ENCODE measurements around the gene SFSWAP.

SFSWAP gene

DNA sequence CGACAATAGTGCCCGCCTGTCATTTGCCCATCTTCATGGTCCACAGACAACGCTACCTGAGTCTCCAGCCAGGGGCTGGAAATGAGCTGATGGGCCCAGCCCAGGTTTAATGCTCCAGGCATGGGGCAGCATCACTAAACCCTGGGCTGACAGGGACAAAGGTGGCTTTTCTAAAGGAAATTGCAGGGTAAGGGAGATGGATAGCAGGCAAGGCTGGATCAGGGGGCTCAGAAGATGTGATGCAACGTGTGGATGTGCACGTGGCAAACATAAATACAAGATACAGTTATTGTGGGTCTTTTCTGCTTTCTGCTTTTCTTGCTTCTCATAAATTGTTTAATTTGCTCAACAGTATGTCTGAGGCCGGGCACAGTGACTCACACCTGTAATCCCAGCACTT lies 113.6 kb downstream of the SFSWAP start:
- no peak for DNase-seq

DNA sequence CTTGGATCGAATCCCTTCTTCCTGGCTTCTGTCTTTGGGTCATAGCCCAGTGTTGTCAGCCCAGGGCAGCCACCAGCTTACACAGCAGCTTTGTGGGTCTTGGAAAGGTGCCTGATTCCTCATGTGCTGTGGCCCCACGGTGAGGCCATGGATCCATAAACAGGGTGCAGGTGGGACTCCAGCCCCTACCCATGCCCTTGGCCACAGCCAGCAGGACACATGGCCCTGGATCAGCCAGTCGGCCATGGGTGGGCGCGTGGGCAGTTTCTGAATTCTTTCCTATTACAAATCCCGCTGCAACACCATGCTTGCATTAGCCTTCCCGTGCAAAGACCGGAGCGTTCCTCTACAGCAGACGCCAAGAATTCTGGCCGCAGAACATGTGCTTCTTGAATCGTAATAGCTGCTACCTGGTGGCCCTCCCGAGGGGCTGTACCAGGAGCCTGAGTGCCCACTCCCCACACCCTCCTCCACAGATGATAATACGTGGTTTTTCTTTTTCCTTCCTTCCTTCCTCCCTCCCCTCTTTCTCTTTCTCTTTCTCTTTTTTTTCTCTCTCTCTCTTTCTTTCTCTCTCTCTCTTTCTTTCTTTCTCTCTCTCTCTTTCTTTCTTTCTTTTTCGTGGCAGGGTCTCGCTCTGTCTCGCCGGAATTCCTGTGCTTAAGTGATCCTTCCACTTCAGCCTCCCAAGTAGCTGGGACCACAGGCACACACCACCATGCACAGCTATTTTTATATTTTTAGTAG lies 114.4 kb downstream of the SFSWAP start:
- no peak for DNase-seq

DNA sequence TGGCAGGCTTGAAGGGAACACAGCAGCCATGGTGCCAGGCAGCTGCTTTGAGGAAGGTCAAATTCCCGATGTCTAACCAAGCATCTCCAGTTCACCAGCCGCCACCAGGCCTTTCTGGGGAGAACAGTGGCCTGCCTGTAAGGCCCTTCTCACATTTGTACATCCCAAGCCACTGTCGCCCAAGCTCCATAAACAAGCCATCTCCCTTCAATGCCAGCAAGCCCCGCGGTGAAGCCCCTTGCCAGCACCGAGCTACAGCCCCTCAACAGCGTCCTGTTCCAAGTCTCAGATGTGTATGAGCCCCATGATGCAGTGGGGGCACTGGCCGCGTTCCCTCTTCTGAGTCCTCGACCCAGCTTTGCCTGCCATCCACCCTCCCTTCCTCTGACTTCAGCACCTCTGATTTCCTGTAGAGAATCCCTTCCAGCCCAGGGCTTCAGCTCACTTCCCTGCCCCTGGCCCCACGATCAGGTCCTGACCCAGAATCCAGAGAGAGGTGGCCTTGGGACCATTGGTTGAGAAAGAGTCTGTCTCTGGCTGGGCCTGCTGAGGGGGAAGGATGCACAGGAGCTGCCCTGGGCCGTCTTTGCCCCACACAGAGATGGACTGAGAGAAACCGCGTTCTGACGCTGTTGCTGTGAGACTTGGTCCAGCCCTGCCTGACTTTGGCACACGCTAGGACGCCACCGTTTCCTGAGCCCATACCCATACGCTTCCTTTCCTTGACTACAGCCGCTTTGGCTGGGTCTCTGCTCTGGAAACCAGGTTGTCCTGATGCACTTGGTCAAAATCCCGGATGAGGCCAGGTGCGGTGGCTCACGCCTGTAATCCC lies 115.4 kb downstream of the SFSWAP start:
- DNase-seq = no peak

DNA sequence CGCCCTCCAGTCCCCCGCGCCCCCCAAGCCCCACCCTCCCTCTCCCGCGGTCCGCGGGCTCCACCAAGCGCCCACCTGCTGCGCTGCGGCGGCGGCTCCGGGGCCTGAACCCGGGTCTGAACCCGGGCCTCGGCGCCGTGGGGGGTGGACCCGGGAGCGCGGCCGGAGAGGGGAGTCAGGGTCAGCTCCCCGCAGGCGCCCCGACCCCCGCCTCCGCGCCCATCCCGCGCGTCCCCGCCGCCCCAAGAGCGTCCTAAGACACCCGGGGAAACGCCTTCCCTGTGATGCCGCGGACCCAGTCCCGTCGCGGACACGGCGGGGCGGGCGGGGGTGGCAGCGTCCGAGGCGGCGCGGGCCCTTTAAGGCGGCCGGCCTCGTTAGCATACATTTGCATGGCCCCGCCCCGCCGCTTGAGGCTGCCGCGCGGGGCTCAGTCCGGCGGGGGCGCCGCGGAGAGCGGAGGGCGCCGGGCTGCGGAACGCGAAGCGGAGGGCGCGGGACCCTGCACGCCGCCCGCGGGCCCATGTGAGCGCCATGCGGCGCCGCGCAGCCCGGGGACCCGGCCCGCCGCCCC lies 117.2 kb downstream of the SFSWAP start, which contains the start of gene MMP17:
Gene MMP17 (plus strand): TSS at position 433 of the 574 bp plus-strand sequence. CDS start 102 bp downstream, at position 535.
- DNase-seq = no peak

DNA sequence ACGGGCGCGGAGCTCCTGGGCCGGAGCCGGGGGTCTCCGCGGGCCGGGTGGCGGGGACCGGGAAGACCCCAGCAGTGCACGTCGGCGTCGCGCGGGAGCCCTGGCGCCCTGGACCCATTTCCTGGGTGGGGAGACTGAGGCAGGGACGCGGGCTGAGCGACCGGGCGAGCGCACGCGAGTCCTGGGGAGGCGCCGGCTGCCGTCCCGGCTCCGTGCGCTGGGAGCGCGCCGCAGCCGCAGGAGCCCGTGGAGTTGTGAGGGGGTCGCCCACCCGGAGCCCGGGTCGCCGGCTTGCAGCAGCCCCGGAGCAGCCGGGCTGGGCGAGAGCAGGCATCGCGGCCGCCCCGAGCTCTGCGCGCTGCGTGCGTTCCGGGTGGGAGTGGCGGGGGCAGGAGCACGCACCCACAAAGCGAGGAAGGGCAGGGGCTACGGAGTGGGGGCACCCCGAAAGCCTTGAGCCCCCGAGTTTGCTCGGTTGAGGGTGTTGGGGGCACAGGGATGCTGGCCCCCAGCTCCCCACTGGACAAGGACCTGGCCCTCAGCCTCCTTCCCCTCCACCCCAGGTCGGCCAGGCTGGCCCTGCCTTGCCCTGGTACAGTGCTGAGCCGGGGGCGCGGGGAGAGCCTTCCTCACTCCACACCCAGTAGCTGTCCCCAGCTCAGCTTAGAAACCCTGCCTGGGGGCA lies 117.9 kb downstream of the SFSWAP start:
- no peak for DNase-seq

DNA sequence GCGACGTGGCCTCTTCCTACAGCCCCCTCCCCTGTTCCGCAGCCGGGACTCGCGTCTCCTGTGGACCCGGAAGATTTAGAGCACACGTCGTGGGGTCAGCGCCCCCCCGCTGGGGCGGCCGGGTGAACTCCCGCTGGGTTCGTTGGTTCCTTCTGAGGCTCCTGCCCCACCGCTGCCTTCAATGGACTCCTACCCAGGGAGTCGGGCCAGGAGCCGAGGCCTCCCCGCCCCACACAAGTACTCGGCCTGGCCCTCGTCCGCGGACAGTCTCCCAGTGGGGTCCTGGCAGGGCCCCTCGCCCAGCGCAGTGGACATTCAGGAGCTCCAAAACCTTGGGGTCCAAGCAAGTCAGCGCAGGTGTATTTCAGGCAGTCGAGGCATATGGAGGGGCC lies 118.5 kb downstream of the SFSWAP start:
- no peak for DNase-seq

DNA sequence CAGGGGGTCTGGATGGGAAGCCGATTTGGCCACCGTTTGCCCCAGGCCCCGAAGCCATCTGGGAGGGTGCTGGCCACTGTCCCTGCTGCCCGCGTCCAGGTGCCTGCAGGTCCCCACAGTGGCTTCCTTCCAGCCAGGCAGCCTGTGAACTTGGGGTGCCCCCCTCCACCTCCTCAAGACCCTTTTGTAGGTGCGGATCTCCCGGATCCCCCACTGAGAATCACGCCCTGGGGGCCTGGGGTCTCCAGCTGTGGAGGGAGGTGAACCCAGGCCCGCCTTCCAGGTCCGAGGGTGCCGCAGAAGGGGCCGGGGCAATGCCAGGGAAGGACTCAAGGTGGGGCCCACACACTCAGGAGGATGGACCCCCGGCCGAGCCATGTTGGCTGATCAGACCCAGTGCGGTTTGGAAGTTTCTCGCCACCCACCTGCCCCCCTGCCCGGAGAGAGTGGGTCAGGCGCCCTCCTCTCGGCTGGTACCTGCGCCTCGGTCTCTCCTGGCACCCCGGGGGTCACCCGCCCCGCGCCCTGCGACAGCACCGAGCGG lies 119.0 kb downstream of the SFSWAP start:
- no peak for DNase-seq

DNA sequence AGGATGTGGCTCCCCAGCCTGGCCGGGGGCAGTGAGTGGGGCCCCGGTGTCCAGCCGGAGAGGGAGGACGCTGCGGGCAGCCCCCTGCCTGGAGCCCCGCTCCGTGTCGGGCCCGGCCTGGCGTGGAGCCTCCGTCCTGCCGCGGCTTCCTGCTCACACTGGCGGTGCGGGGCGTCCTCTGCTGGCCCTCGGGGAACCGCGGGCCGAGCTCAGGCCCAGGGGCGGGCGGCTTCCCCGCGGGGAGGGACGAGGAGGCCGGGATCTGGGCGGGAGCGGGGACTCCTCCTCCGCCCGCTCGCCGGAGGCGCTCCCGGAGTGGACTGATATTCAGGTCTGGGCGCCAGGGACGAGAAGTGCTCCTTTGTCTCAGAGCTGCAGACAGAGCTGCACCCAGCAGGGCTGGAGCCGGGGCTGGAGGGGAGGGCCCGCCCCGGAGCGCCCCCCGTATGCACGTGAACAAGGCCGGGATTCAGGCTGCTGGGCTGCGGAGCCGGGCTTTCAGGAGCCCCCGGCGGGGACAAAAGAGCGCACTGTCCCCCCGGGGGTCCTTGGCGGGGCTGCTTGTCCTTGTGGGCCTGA lies 119.5 kb downstream of the SFSWAP start:
- DNase-seq = peak; percentile 33

DNA sequence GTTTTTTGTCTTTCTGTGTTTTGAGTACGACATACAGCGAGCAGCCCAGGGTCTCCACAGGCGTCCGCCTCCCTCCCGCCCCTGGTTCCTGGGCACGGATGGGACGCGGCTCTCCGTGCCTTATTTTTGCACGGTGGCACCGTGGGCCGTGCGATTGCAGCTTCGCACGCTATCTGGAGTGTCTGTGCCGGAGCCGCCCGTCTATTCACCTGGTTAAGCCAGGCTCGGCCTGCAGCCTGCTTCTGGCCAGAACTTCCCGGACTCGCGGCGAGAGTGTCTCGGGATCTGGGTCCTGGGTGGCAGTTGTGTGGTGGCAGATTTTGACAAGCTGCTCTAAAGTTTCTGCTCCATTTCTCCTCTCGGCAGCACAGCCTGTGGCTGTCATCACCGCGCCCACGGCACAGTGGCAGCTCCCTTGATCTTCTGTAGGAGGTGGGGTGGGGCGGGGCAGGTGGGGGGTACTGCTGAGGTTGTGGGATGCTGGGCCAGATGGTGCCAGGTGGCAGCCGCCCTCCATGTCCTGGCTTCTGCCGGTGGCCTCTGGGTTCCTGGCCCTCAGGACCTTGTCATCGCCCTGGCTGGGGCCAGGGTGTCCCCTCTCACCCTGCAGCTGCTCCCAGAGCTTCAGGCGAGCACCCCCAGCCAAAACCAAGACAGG lies 120.2 kb downstream of the SFSWAP start:
- DNase-seq = no peak

DNA sequence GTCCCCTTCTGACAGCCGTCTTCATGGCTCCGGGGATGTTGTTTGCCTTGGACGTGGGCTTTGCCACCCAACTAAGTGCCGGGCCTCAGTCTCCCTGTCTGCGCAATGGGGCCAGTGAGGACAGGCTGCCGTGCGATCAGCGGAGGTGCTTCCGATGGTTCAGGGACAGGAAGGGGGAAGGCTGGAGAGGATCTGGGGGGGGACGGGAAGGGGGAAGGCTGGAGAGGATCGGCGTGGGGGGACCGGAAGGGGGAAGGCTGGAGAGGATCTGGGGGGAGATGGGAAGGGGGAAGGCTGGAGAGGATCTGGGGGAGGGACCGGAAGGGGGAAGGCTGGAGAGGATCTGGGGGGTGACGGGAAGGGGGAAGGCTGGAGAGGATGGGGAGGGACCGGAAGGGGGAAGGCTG lies 120.7 kb downstream of the SFSWAP start:
- no peak for DNase-seq

DNA sequence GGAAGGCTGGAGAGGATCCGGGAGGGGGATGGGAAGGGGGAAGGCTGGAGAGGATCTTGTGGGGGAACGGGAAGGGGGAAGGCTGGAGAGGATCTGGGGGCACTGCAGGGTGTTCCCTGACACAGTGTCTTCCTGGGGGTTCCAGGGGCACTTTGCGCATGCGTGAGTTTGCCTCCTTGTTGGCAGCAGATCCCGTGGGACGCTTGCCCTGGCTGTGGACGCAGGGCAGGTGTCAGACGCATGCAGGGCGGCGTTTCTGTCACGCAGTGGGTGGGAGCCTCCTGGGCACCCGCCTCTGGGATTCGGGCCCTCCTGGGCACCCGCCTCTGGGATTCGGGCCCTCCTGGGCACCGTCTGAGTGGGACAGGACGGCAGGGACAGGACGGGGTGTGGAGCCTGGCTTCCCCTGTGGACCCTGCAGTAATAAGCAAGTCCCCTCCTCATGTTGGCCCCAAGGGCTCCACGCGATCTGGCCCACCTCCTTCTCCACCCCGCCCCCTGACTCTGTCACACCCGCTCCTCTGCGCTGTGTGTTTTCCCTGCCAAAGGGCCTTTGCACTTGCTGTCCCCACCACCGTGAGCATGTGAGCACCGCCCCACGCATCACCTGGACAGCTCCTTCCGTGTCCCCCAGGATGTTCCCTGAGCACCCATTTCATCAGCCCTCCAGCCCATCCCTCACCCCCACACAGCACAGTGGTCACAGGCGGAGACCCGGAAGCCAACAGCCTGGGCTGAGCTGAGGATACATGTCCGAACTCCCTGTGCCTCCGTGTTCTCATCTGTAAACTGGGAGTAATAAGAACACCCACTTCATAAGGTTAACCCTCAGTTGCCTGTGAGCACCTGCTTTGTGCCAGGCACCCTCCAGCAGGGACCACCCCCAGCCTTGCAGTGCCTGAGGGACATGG lies 121.7 kb downstream of the SFSWAP start:
- peak; percentile 80 for DNase-seq

DNA sequence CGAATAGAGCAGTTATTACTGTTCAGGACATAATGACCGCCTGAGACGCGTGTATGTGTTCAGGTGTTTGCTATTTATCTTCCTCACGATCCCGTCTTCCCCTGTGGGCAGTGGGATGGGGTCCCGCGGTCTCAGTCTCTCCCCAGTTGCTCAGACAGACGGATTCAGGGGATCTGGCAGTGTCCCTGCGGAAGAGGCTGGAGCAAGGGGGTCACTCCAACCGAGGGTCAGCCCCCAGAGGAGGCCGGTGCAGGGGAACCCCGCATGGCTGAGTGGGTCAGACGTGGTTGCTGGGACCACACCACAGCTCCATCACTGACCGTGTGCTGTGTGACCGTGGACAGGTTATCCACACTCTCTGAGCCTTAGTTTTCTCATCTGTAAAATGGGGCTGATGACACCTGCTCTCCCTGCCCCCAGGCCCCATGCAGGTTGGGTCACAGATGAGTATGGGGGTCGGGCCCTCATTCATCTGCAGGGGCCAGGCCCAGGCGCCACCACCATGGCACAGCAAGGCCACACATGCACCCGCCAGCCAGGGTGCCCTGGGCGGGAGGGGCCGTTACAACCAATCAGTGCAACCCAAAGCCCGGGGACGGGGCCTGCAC lies 122.5 kb downstream of the SFSWAP start:
- DNase-seq = no peak

DNA sequence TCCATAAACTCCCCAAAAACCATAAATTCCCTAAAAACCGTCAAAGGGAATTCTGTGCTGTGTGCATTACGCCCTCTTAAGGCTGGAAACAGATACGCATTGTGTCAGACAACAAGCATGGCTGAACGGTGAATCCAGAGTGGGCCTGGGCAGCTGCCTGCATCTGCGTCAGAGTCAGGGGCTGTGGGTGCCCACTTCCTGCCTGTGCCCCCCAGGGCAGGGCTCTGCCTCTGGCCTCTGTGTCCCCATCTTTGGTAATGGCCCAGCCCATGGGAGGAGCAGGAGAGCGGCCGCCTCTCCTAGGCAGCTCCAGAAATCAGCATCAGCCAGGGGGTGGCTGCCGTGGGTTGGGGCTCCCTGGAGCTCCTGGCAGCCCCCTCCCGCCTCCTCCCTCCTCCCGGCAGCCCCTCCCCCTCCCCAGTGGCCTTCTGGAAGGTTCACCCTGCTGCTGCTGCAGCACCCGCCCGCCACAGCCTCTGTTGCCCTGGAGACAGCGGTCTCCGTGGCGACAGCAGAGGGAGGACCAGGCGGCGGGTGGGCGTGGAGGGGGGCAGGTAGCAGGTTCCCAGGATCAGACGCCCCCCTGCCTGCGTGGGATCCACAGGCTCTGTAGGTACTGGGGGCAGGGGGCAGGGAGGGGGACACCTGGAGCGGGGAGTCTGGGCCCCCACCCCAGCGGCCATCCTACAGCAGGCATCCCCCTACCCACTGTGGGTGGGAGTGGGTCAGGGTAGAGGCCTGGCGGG lies 123.2 kb downstream of the SFSWAP start:
- peak; percentile 19 for DNase-seq

DNA sequence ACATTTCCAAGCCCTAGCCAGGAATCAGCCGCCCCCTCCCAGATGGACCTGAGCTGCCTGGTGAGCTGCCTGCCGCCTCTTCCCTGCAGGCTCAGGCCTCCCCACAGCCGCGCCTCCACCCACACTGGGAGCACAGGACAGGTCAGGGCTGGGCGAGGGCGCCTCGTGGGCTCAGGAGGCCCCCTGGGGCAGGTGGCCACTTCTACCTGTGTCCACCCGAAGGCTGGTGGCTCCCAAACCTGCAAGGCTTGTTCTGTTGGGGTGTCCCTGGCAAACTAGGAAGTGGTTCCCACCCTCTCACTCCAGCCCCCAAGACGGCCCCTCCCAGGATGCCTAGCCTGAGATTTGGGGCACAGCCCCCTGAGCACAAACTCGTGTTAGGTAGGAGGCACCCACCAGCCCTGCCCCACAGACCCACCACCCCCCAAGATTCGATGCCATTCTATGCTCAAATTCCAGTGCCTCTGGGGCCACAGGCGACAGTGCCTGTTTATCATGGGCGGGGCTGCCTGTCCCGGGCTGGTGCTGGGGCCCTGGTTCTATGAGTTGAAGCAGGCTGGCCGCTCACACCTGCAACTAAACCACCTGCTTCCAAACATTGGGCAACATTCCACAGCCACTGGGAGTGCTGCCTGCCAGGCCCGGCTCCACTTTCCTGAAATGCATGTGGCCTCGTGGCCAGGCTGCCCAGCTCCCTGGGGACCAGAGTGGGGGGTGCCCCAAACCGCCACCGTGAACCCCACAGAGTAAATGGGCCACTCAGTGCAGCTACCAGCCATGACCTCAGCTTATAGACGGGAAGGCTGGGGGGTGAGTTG lies 124.1 kb downstream of the SFSWAP start:
- no peak for DNase-seq

DNA sequence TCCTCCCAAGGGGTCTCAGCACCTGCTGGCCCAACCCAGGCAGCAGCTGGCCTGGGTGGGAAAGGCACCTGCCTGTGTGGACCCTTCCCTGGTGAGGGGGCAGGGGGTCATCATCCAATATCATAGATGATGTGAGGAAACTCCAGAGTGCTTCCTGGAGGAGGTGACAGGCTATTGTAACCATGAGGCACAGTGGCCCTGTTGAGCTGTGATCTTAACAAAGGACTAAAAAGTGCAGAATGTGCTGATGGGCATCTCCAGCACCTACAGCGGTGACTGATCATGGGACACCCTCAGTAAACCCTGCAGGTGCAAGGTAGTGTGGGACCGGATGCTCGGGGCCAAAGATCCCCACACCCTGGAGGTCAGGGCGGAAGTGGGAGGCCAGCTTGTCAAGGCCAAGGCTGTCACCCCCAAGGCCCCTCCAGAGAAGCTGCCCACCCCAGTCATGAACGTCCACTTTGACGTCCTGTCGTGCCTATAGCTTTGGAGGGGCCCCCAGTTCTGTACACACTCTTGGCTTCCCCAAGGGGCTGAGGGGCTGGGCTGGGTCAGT lies 124.8 kb downstream of the SFSWAP start:
- DNase-seq = no peak

DNA sequence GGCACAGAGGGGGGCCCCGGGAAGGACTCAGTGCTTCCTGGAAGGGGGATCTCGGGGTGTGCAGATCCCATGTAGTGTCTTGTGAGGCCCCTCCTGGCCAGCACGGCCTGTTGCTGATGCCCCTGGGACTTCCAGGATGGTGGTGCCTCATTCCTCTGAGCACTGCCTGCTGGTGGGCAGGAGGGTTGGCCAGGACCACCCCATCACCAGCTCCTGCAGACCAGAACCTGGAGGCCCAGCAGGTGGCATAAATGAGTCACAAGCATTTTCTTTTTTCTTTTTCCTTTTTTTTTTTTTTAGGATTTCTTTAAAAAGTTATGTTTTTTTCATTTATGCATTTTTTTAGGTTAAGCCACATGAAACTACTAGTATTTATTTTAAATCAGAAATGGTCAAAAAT lies 125.3 kb downstream of the SFSWAP start:
- DNase-seq = no peak

DNA sequence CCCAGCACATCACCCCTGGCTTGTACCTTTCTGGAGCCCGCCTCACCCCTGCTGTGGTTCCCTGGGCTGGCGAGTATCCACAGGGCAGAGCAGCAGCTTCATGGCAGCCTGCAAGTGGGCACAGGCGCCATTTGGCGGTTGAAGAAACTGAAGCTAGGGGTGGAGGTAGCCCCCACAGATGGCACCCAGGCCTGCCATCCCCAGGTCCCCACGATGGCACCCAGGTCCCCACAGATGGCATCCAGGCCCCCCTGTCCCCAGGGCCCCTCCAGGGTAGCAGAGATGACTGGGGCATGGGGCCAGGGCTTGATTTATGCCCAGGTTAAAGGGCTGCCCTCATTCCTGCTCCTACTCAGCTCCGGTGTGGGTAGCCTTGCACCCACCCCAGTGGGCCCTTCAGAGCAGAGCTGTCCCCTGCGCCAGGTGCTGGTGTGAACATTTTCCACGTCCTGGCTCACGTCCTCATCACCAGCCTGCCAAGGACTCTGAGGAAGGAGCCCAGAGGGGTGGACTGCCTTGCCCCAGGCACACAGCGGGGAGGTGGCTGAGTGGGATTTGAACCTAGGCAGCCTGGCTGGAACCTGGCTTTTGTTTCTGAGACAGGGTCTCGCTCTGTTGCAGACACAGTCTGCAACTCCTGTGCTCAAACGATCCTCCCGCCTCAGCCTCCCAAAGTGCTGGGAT lies 126.0 kb downstream of the SFSWAP start:
- DNase-seq = no peak
